Subcutaneous abdominal adipose tissue (tissue), 5 donors: ENCODE results near the gene SLC25A21.
"Not testable (repeated sequence)": the region's sequence is repeated elsewhere in the genome, so short reads cannot be mapped to it uniquely, and the experiment has no call there.

Experiments
- H3K27ac ChIP-seq: one replicate; pipeline ENCODE4 v1.7.0; 2013; ENCODE audit warnings: low read depth, mild to moderate bottlenecking, inconsistent platforms, low read length, moderate library complexity
- H3K27me3 ChIP-seq, 5 donors: one replicate each; pipeline ENCODE4 v1.7.0; 2013; ENCODE audit warnings: low read length in 5 of 5, inconsistent platforms in 1 of 5; ENCODE audit not compliant: control insufficient read depth in 5 of 5, insufficient read depth in 4 of 5
- H3K36me3 ChIP-seq, 5 donors: one replicate each; pipeline ENCODE4 v1.7.0; 2013; ENCODE audit warnings: low read length in 5 of 5; ENCODE audit not compliant: control insufficient read depth in 5 of 5, insufficient read depth in 5 of 5
- H3K4me1 ChIP-seq, 5 donors: one replicate each; pipeline ENCODE4 v1.7.0; 2013; ENCODE audit warnings: low read length in 5 of 5, mild to moderate bottlenecking in 3 of 5, moderate library complexity in 1 of 5; ENCODE audit not compliant: control insufficient read depth in 5 of 5, insufficient read depth in 5 of 5
- H3K4me3 ChIP-seq, 5 donors: one replicate each; pipeline ENCODE4 v1.7.0; 2013; ENCODE audit warnings: low read length in 5 of 5, low read depth in 1 of 5
- H3K9ac ChIP-seq, 5 donors: one replicate each; pipeline ENCODE4 v1.7.0; 2013; ENCODE audit warnings: low read length in 5 of 5, mild to moderate bottlenecking in 4 of 5, moderate library complexity in 3 of 5
- H3K9me3 ChIP-seq, 5 donors: one replicate each; pipeline ENCODE4 v1.7.0; 2013; ENCODE audit warnings: low read length in 5 of 5; ENCODE audit not compliant: control insufficient read depth in 5 of 5
- donor health status: healthy.
- donor health status: healthy.
- donor health status: healthy.
- donor health status: healthy.
- donor health status: healthy.

The SLC25A21 gene

GRCh38 chr14:36998686-36999085, 173.7 kb downstream of the SLC25A21 start:
- no peaks in the 10 kb centered on the region for H3K4me1 ChIP-seq
- H3K4me3 ChIP-seq = no peak overlapping the region
- no peaks in the 10 kb centered on the region for H3K27me3 ChIP-seq
- no peaks in the 10 kb centered on the region for H3K36me3 ChIP-seq
- no peaks in the 10 kb centered on the region for H3K9me3 ChIP-seq
- no peak overlapping the region for H3K27ac ChIP-seq
- H3K9ac ChIP-seq = no peak overlapping the region

DNA sequence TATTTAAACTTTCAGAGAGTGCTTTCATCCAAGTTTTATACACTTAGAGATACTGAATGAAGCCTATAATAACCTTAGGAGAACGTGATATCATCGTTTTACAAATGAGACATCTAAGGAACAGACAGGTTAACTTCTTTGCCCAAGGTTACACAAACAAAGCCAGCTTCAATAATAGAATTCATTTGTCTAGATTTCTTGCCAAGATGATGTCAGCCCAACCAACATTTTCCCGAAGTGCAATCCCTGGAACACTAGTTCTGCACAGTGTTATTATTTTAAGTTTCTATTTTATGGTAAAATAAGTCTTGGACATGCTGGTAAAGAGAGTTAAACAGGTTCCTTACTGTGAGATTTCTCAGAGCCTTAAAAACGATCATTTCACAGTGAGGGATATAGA, 174.6 kb downstream of the SLC25A21 start:
- H3K27me3 ChIP-seq = no peaks in the 10 kb centered on the region

DNA sequence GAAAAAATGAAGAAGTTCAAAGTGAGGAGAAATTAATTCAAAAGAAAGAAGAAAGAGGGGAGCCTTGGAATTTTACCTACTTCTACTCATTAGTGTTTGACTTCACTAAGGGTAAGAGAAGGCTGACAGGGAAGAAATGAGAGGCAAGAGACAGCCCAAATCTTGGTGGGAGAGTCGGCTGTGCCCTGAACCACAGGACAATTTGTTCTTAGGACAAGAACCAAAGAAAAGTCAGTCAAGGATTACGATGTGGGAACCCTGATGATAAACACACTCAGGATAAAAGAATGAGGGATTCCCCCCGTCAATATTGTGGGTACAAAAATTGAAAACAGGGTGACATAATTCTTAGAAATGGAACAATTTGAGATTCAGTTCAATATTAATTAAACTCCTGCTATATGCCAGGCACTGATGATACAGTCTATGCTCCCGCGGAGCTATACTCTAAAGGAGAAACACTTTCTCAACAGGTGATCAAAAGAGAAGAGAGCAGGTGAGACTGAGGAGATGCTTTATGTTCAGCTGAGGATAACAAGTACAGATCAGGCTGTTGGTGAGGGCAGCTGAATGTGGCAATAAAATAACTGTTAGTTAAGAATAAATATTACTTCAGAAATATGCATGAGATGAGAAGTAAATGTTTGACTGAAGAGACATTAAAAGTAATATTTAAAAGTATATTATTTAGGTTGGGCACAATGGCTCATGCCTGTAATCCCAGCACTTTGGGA, 175.4 kb downstream of the SLC25A21 start:
- H3K27me3 ChIP-seq = no peaks in the 10 kb centered on the region
- no peak overlapping the region for H3K9ac ChIP-seq
- no peaks in the 10 kb centered on the region for H3K36me3 ChIP-seq
- no peak overlapping the region for H3K4me3 ChIP-seq
- H3K27ac ChIP-seq = no peak overlapping the region
- H3K4me1 ChIP-seq = no peaks in the 10 kb centered on the region
- H3K9me3 ChIP-seq = no peaks in the 10 kb centered on the region

More for the DNA sequence above, 174.6 kb downstream of the SLC25A21 start:
- Histone ChIP-seq H3K9me3 (no peaks in the 10 kb centered on the region), H3K9ac (no peak overlapping the region), H3K36me3 (no peaks in the 10 kb centered on the region), H3K27ac (no peak overlapping the region), H3K4me3 (no peak overlapping the region), H3K4me1 (no peaks in the 10 kb centered on the region)

DNA sequence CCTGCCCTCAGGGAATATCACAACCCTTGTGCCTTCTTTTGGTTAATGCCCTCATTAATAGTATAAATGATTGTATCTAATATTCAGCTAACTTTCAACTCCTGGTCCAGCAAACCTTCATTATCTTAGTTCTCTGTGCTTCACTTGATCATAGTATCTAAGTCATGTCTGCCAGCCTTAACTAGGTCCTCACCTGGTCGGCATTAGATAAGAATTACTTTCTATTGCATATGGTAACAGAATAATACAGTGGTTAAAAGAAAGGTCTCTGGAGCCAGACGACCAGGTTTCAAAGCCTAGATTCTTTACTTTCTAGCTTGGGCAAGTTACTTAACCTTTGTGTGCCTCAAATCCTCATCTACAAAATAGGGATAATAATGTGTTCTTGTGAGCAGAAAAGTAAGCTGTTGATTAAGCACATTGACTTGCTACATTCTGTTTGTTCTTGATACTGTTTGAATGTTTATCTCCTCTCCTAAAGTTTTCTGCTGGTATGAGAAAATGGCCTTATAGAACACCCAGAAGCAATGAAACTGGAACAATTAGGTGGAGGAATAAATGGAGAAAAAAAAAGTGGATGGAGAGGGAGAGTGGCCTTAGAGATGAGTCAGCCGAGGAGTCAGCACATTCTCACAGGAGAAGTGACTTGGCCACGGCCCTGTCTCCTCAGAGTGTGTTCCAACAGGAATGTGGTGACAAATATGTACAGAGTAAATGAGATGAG, 176.1 kb downstream of the SLC25A21 start:
- Histone ChIP-seq H3K4me1 (no peaks in the 10 kb centered on the region), H3K4me3 (no peak overlapping the region), H3K36me3 (no peaks in the 10 kb centered on the region), H3K9ac (no peak overlapping the region), H3K9me3 (no peaks in the 10 kb centered on the region), H3K27me3 (no peaks in the 10 kb centered on the region), H3K27ac (no peak overlapping the region)

DNA sequence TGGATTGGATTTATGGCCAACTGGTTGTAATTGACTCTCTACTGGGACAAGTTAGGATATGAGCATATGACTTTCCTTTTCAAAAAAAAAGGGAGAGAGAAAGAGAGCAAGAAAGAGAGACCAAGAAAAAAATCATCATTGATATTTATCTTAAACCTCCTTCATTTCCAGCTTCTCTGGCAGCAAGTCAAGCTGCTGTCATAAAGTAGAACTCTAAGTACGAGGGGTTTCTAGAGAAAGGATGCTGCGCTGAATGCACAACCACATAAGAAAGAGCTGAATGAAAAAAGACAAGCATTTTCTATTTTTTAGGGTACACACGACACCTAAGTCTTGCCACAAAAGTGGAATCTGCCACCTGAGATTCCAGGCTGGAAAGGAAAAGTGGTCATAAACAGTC, 182.6 kb downstream of the SLC25A21 start:
- no peak overlapping the region for H3K27ac ChIP-seq
- no peak overlapping the region for H3K9ac ChIP-seq
- H3K4me3 ChIP-seq = no peak overlapping the region
- no peaks in the 10 kb centered on the region for H3K27me3 ChIP-seq
- no peaks in the 10 kb centered on the region for H3K9me3 ChIP-seq
- no peaks in the 10 kb centered on the region for H3K4me1 ChIP-seq
- H3K36me3 ChIP-seq = no peaks in the 10 kb centered on the region

DNA sequence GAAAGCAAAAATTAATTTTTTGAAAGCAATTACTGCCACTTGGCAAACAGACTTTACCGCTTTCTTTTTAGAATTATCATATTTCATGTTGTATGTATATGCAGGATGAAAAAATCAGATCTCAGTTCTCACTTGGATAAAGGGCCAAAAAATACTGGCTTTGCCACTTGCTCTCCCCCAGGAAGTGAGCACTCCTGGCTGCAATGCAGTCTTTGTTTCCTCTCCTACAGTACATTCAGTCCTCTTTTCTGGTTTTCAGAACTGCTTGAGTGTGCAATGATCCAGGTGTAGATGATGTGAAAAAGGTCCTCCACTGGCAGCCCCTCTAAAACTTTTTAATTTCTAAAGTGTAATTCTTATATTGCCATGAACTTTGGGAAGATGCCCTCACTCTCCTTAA, 183.4 kb downstream of the SLC25A21 start:
- Histone ChIP-seq H3K27me3 (no peaks in the 10 kb centered on the region), H3K36me3 (no peaks in the 10 kb centered on the region), H3K9ac (no peak overlapping the region), H3K4me3 (no peak overlapping the region), H3K27ac (no peak overlapping the region), H3K4me1 (no peaks in the 10 kb centered on the region), H3K9me3 (no peaks in the 10 kb centered on the region)

DNA sequence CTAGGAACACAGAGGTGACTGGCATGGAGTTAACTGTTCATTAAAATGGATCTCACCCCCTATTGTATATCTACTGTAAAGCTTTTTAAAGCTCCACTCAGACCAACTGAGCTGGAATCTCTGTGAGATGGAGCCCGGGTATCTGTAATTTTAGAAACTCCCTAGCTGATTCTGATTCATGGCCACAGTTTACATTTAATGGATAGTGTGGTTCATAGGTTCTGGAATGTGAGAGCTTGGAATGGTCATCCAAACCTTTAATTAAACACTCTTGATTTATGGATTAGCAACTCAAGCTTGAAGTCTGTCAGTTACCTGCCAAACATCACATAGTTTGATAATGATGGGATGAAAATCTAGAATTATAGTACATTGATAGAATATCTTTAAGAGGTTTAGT, 183.8 kb downstream of the SLC25A21 start:
- Histone ChIP-seq H3K9ac (no peak overlapping the region), H3K36me3 (no peaks in the 10 kb centered on the region), H3K4me3 (no peak overlapping the region), H3K9me3 (no peaks in the 10 kb centered on the region), H3K27ac (no peak overlapping the region), H3K4me1 (no peaks in the 10 kb centered on the region), H3K27me3 (no peaks in the 10 kb centered on the region)

DNA sequence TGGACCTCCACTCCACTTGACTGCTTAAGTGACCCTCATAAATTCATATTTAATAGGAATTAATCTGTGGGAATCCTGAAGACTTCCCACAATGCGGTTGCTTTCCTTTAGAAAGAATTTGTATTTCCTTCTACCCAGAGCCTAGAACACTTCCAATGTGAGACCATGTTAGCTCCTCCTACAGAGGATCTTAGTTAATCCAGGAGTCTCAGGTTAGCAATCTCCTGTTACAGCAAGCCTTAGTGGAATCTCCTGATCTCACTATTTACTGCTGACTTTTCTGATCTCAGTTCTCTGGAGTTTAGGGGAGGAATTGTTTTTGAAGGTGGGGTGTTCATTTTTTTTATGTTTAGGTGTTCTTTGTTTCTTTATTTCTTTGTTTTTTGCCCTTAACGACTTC, 186.0 kb downstream of the SLC25A21 start:
- H3K9me3 ChIP-seq = no peaks in the 10 kb centered on the region
- H3K9ac ChIP-seq = no peak overlapping the region
- no peaks in the 10 kb centered on the region for H3K36me3 ChIP-seq
- no peak overlapping the region for H3K4me3 ChIP-seq
- no peaks in the 10 kb centered on the region for H3K27me3 ChIP-seq
- H3K27ac ChIP-seq = no peak overlapping the region
- H3K4me1 ChIP-seq = no peaks in the 10 kb centered on the region

DNA sequence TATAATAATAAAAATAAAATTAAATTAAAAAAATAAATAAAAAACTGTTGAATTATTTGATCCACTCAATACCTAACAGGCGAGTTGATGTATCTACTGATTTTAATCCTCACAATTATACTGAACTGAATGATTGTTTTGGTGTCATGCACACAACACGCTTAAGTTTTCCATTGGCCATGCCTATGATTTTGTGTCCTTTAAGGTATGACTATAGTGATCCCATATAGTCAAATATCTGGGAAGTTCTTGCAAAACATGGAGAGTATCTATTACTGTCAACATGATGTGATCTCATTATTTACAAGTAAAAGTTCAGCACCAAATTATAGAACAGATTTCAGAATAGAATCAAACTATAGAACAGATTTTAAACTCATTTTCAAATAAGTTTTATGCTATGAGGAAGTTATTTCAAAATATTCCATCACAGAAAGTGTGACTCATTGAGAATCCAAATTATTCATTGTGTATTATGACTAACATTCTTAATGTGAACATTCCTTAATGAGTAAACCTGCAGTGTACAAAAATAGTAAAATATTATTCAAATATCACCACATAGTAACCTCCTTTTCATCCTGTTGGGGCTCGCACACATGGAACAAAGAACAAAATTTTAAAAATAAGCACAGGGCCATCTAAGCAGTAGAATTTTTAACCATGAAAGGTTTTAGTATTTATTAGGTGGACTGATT, 190.4 kb downstream of the SLC25A21 start:
- H3K4me1 ChIP-seq = no peaks in the 10 kb centered on the region
- no peaks in the 10 kb centered on the region for H3K9me3 ChIP-seq
- H3K27me3 ChIP-seq = no peaks in the 10 kb centered on the region
- no peaks in the 10 kb centered on the region for H3K36me3 ChIP-seq
- H3K4me3 ChIP-seq = no peak overlapping the region
- no peak overlapping the region for H3K9ac ChIP-seq
- H3K27ac ChIP-seq = no peak overlapping the region

GRCh38 chr14:36980413-36980812, 192.0 kb downstream of the SLC25A21 start:
- not testable (repeated sequence) for H3K4me1 ChIP-seq, H3K36me3 ChIP-seq, H3K9ac ChIP-seq, H3K27ac ChIP-seq, H3K27me3 ChIP-seq, H3K9me3 ChIP-seq, H3K4me3 ChIP-seq
